Pons (tissue), 1 donor: ENCODE measurements around the gene MAPRE2.
"Not testable (repeated sequence)": the region's sequence is repeated elsewhere in the genome, so short reads cannot be mapped to it uniquely, and the experiment has no call there.

Experiments
- DNase-seq: peaks from one replicate; pipeline ENCODE4 v3.0.0-alpha.2; 2016; ENCODE audit warnings: low spot score

Gene MAPRE2

DNA sequence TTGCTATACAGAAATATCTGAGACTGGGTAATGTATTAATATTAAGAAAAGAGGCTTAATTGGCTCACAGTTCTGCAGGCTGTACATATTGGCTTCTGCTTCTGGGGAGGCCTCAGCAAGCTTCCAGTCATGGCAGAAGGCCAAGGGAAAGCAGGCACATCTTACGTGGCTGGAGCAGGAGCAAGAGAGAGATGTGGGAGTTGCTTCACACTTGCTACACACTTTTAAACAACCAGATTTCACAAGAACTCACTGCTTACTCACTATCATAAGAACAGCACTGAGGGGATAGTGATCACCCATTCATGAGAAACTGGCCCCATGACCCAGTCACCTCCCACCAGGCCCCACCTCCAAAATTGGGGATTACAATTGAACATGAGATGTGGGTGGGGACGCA is 50.6 kb downstream of the MAPRE2 start:
- no peak for DNase-seq

DNA sequence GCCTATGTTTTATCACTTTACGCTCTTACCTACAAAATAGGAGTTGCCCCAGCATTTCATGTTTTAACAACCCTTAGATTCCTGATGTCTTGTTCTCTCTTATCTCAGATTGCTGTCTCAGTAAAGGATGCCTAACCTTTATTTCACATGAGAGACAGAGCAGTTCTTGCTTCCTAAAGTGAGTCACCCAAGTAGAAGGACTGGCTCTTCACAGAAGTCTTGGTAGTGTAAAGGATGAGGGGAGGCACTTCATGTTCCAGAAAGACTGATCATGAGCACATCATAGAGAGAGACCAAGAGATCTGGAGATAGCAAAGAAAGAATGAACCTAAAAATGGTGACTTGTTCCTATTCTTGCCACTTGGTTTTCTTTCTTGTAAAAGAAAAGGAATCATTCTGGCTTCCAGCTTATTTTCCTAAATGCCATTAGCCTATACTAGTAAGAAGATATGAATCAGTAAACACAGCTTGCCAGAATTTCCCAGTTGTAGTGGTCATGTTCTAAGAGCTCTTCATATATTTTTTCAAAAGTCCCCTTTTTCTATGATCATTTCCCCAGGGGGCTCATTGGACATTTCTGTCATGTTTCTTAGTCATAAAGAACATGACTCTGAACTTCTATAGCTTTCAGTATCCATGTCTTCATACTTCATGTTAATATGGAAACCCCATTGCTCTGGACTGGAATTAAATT is 54.9 kb downstream of the MAPRE2 start:
- no peak for DNase-seq

DNA sequence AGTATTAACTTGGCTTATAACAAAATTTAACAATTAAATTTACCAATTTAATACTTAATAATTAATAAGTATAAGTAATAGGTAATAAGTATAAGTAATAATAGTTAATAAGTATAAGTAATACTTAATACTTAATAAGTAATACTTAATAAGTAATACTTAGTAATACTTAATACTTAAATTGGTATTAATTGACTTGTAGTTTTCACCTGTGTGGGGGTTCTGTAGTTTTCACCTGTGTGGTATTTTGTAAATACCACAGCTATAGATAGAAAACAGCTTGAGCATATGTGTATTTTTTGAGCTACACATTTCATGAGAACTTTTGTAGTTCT is 55.4 kb downstream of the MAPRE2 start:
- DNase-seq: no peak

DNA sequence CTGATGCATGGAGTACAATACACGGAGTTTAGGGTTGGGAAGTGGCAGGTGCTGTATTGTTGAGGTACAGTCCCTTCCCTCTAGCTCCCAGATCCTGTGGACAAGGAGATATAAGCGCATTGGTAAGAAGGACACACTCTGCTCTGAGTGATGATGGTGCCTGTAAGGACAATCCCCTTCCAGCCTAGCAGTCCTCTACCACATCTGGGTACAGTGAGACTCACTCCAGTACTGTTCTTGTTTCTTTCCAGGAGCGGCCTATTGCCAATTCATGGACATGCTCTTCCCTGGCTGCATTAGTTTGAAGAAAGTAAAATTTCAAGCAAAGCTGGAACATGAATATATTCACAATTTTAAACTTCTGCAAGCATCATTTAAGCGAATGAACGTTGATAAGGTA is 56.0 kb downstream of the MAPRE2 start:
- no peak for DNase-seq

DNA sequence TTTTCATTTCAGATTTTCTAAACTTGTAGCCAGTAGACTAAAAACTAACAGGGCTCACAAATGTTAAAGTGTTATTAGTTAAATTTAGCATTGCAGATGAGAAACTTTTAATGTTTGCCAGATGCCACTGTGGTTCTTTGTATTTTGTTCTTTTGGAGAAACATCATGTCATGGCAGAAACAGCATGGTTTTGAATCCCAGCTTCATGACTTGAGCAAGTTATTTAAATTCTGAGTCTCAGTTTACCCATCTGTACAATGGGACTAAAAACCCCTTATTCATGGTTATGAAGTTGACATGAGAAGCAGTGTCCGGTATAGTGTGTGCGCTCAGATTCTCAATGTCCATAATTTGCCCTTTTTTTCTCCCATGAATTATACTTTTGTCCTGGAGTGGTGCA is 56.5 kb downstream of the MAPRE2 start:
- DNase-seq: no peak

DNA sequence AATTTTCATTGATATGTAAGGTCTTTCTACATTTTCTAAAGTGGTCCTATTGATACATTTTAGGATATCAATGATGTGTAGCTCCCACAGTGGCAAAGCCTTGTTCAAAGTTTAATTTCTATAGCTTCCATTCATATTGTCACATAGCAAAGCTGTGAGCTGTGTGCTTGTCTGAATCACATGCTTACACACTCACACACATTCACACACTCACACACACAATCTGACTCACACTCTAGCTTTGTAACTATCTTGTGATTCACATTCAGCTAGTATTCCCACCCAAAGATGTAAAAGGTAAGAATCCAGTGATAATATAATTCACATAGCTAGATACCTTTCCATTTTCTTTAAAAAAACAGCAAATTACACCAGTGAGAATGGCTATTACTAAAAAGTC is 58.7 kb downstream of the MAPRE2 start:
- no peak for DNase-seq

DNA sequence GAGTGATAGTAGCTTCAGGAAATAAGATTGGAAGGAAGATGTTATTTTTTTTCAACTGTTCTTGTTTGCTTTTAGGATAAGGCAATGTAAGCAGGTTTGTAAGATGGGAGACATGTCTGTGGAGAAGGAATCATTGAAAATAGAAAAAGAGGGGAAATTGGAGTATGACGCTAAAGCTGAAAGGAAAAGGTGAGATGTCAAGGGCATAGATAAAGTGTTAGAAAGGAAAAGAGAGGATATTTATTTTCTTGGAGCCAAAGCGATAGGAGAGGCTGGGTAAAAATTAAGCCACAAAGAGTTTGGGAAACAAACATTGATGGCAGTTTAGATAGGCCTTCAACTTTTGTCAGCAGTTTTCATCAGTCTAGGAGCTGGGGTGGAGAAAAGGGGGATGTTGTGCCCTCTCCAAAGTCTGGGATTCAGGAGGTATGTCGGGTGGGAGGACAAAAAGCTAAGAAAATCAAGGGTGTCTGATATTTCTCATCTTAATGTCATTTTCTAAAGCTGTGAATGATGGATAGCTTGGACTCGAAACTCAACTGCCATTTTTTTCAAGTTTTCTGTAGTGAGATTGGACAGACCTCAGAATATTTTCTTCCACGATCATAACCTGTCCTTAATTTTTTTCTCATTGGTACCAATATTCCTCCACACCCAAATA is 63.3 kb downstream of the MAPRE2 start:
- no peak for DNase-seq

DNA sequence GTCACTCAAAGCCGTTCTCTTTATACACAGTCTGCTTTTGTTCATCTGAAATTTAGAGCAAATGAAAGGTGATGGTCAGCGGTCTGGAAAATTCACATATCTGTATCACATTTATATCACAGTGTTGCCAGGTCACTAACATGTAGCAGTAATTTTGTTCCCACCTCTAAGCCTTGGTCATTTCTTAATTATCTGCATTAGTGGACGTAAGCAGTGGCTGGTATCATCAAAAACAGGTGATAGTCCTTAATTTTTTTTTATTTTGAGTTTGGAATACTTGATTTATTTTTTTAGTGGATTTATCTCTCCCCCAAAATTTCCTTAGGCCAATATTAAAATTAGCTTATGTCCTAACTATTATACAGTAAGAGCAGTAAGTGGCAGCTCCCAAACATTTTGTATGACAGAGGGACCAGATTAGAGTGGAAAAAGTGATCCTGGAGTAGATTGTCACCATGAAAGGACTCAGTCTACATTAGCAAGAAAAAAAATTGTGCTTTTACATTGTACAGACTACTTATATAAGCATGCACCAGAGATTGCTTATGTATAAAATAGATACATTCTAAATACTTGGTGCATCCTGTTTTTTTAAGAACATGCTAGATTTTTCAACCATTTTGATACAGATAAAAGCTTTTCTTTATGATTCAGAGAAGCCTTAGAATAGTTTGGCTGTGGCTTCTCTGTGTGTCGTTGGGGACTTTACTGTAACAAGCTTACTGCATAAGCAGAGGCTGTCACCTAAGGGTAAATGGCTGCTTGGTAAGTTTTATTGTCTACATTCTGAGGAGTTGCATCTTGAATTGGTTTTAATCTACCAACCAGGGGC is 65.0 kb downstream of the MAPRE2 start:
- DNase-seq: no peak

DNA sequence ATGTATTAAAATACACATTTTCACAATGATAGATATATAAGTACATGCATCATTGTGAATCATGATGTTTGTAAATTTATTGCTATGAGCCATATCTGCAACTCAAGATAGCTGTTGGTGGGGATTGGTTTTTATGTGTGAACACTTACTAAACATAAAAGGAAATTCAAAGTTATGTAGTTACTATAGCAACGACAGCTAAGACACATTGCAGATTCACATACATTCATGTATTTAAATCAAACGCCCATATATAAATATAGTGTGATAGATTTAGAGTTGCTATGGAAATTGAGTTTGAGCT is 65.6 kb downstream of the MAPRE2 start:
- DNase-seq: no peak

DNA sequence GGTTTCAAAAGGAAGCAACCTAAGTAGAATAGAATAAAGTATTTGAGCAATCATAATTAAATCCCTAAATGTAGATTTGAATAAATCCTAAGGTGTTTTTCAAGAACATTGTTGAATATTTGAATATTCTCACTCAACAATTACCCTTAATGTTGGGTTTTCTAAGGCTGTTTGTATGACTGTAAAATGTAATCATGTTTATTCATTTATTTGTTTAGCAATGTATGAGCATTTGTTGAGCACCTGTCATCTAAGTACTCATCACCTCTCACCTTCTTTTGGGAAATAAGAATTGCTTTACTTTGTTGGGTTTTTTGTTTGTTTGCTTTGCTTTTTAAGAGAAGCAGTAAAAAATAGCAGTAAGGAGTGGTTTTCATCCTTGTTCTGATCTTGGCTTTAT is 66.0 kb downstream of the MAPRE2 start:
- no peak for DNase-seq

DNA sequence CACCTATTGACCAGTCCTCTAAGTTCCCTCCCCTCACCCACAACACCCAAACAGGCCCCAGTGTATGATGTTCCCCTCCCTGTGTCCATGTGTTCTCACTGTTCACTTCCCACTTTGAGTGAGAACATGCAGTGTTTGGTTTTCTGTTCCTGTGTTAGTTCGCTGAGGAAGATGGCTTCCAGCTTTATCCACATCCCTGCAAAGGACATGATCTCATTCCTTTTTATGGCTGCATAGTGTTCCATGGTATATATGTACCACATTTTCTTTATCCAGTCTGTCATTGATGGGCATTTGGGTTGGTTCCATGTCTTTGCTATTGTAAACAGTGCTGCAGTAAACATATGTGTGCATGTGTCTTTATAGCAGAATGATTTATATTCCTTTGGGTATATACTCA is 66.9 kb downstream of the MAPRE2 start:
- DNase-seq: not testable (repeated sequence)

DNA sequence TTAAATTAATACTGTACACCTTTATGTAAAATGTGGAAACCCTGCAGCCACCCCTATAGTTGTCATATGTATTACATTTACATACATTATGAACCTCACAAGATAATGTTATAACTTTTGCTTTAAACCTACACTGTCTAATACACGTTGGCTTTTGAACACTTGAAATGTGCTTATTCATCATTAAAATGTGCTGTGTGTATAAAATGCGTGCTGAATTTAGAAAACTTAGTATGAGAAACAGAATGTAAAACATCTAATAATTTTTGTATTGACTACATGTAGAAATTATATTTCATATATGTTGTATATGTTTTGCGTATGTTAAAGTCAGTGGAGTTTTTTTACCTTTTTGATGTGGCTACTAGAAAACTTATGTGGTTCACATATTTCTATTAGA is 68.8 kb downstream of the MAPRE2 start:
- DNase-seq: no peak

DNA sequence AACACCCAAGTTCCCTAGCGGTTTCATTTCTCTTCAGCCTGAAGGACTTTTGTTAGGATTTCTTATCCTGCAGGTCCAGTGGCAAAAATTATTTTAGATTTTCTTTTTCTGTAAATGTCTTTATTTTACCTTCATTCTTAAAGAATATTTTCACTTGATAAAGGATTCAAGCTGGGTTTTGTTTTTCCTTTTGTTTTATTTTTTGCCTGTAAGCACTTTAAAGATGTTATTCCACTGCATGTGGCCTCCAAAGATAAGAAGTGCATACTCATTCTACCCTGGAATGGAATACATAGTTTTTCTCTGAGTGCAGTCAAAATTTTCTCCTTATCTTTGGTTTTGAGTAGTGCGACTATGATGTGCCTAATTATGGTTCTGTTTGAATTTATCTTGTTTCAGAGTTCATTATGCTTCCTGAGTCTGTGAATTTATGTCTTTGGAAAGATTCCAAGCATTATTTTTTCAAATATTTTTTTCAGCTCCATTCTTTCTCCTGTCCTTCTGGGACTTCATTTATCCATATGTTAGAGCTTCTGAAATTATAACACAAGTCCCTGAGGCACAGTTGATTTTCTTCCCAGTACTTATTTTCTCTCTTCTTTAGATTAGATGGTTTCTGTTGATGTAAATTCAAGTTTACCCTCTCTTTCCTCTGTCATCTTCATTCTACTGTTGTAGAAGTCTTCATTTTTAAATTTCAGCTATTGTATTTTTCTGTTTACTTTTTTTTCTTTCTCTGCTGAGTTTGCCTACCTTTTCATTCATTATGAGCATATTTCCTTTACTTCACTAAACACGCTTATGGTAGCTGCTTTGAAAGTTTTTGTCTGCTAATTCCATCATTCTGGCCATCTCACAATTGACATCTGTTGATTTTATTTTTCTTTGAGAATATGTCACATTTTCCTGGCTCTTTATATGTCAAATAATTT is 69.6 kb downstream of the MAPRE2 start:
- no peak for DNase-seq

DNA sequence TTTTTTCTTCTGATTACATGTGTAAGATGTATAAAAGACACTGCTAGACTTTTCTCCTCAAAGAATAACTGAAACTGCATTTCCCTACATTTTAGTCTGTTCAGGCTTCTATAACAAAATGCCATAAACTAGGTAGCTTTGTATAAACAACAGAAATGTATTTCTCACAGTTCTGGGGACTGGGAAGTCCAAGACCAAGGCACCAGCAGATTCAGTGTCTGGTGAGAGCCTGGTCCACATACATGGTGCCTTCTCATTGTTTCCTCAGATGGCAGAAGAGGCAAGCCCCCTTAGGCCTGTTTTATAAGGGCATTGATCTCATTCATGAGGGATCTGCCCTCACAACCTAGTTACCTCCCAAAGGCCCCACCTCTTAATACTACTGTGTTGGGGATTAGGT is 71.5 kb downstream of the MAPRE2 start:
- no peak for DNase-seq

DNA sequence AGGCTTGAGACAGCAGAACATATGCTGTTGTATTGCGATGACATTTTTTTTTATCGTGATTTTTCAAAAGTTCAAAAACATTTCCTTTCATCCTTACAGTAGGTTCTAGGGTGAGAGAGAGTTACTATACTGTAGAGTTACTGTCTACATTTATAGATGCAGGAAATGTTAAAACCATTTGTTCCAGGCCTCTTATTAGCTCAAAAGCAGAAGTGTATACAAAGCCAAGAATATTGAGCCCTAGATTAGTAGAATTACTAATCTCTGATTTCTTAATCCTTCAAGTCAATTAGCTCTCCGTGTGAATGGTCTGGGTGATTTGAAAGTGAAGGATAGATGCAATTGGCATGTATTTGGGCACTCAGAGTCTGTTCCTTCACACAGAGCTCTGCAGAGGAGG is 73.1 kb downstream of the MAPRE2 start:
- DNase-seq: no peak

DNA sequence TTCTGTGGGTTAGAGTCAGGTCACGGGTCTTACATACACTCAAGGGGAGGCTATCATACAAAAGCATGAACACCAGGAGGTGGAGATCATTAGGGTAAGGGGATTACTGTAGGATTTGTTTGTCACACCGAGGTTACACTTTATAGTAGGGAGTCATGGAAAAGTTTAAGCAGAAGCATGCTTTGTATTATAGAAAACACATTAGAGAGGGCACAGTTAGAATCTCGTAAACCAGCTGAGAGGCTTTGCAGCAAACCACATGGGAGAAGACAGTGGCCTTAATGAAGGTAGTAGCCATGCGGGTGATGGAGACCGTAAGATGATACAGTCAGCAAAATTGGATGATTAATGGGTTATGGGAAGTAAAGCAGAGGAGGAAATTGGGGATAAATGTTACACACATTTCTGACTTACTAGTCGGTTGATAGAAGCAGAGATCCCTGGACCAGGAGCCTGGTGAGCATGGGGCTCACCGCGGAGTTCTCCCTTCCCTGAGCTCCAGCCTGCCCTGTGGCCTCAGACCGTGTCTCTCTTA is 75.6 kb downstream of the MAPRE2 start:
- DNase-seq: no peak

DNA sequence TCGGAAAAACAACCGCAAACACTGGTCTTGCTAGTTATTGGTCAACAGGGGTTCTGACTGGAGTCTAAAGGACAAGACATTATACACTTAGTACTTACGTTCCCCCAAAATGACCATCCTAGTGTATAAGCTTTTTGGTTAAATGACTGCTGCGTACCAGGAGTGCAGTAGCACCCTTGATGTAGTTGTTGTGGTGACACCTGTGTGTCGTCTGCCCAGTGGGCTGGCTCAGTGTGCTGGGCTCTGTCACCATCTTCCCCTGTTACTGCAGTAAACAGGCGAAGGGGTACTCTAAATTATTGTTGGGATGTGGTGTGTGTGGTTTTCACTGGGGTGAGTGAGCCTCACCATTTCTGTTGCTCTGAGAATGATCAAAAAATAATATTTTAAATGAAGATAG is 76.2 kb downstream of the MAPRE2 start:
- DNase-seq: no peak

DNA sequence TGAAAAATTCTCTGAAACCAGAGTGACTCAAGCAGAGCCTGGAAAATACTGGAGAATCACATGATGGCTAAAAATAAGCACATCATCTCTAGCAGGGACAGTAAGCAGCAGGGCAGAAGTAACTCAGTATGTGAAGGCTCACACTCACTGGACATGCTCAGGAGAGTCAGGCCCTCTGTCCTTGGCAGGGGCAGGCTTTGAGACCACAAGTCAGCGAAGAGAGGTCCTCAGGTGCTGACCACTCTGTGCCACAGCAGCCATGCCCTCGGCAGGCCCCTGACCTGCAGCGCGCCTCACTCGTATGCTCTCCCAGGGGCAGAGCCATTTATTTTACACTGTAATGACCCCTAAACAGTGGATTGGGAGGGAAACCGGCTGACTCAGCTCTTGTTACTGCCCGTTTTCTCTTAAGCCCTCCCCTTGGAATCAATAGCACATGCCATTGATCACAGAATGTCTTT is 76.8 kb downstream of the MAPRE2 start:
- DNase-seq: peak; percentile 69

DNA sequence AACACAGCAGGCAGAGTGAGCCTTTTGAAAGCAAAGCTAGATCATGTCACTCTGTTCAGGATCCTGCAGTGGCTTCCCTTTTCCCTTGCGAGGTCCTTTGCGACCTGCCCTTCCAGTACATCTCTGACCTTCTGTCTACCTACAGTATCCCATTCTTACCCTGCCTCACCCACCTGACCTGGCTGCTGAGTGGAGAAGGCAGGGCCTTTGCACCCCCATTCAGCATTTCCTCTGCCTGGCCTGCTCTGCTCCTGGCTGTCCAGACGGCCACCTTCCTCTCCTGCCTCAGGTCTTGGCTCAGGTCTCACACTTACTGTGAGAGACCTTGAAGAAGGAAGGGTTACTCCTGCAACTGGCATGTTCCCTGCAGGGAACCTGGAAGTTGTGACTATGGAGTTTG is 77.4 kb downstream of the MAPRE2 start:
- no peak for DNase-seq

DNA sequence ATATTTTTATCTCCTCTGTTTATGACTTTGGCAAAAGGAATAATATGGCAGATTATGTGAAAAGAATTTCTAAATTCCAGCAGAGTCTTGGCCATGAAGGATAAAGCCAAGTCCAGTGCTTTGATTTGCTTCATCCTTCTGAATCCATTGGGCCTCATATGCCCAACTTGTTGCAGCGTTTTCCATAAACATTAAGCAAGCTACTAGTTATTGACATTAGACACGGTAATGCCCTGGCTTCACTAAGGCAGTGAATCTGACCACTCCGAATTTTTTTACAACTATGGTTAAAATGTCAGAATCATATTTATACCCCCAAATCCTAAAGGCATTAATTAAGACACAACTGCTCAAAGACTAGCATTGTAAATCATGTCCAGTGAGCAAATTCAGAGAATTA is 79.8 kb downstream of the MAPRE2 start:
- no peak for DNase-seq

DNA sequence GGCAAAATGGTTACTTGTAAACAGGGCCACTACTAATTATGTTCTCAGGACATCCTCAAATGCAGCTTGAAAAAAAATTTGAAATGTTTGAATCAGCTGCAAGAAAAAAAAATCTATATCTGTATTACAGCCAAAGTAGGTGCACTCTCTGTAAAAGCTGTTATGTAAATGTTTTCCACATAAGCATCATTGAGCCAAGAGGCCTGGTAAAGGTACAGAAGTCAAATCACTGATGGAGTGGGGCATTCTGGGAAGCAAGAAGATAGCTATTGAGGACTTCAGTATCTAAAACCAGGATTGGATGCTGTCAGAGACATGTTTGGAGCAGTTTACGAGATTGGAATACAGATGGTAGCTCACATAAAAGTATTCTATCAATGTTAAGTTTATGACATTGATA is 80.3 kb downstream of the MAPRE2 start:
- DNase-seq: no peak

DNA sequence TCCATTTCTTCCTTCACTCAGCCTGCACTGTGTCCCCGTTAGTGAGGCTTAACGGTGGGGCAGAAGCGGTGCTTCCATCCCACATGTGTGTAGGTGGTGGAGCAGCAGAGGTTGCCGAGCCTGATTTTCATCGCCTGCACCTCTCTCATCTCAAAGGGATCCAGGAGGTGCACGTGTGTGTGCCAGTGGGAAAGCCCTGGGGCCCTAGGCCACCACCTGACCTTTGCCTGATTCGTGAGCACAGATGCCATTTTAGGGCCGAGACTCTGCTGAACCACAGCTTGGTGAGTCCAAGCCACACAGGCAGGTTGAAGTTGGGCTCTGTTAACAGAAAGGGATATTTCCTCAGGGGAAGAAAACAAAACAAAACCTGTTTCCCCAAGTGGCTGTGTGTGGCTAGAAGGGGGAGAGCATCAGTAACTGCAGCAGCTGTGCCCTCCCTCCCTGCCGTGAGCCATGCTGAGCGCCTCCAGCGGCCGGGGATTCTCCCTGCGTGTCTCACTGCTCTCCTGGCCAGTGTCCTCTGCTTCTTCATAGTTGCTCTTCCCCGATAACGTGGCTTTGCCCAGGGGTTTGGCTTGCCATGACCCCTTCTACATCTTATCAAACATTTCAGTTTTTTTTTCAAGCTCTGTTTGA is 81.5 kb downstream of the MAPRE2 start:
- peak; percentile 46 for DNase-seq
